ENCODE data around the gene SPARCL1. TPM values are rescaled to one million over a fixed set of nuclear protein-coding genes. Genes with fewer than 3 reads are reported as not detected.

The SPARCL1 gene
- total and polyA plus RNA-seq, 9 of the 15 experiments (the other 6 are each of a cell fraction or from before 2014, with no cell fraction given): 0.03 to 0.71 (median 0.05) TPM; not detected in 3

DNA sequence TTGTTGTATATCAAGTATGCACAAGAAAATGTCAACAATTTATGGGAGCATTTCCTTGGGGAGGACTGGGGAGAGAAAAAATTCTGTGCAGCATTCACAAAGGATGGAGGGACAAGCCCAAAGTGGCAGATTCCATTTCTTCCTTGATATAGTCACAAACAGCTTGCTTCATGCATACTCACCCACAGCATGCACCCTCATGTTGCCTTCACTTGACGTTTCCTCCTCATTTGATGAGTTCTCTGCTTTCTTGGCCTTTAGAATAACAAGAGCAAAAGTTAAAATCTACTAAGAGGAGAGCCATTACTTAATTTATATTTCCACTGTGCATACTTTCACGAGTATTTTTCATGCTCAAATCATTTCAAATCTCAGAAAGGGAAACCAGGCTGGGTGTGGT lies 37.7 kb downstream of the SPARCL1 start:
- WGBS (ENCODE audit: insufficient coverage, low coverage, missing lambda C conversion rate): 0% methylated on average over 2 of the region's 2 CpGs
- Histone ChIP-seq H3K9me3 (replicated peaks; ENCODE audit: control insufficient read depth, insufficient read depth, low read depth, low read length) (no peaks in the 10 kb centered on the region), H3K79me2 (ENCODE audit: control insufficient read depth, insufficient read depth, low read length) (no peaks in the 10 kb centered on the region), H3K4me2 (ENCODE audit: insufficient read depth, low read length) (no peak overlapping the region), H3K4me3 (no peak overlapping the region), H3K27me3 (ENCODE audit: control insufficient read depth in 2 of 2, insufficient read depth in 2 of 2, low read length in 2 of 2) (no peaks in the 10 kb centered on the region), H3K27ac (ENCODE audit: extremely low read depth, low read depth, low read length) (no peak overlapping the region), H3K9me1 (ENCODE audit: control insufficient read depth, insufficient read depth, low read length) (no peaks in the 10 kb centered on the region), H4K20me1 (replicated peaks; ENCODE audit: control insufficient read depth, insufficient read depth, low read length) (no peaks in the 10 kb centered on the region), H2AFZ (ENCODE audit: low read depth, low read length) (no peak overlapping the region), H3K9ac (ENCODE audit: insufficient read depth in 1 of 2, low read depth in 2 of 2, low read length in 2 of 2) (no peak overlapping the region), H3K36me3 (ENCODE audit: control insufficient read depth, insufficient read depth, low read length) (no peaks in the 10 kb centered on the region), H3K4me1 (replicated peaks in 1 of 2; ENCODE audit: control insufficient read depth in 2 of 2, insufficient read depth in 2 of 2, low read length in 2 of 2) (no peaks in the 10 kb centered on the region)
- ChIA-PET POLR2A (no interaction called here), CTCF (ENCODE audit: low intra/inter-chr PET ratio) (no interaction called here)
- no peak for ATAC-seq
- in situ Hi-C loops (cut with MboI) (no loop called here), intact Hi-C loops (cut with micrococcal nuclease) (loop anchor here (10.0 kb wide), 1 partner anchor 723 kb away; no protein-coding TSS in a partner anchor)
- BruUV-seq (replicated peaks): no TSS peak
- DNase-seq (ENCODE audit: extremely low read depth in 1 of 4, low spot score in 3 of 4): no peak
- no peak for FAIRE-seq
- TF ChIP-seq ZNF197 (CRISPR knock-in tag; IDR thresholded peaks at IDR 0.05; ENCODE audit: low read depth) (no peak), CREB1 (IDR thresholded peaks at IDR 0.05) (no peak), CREB1 (CRISPR knock-in tag; IDR thresholded peaks at IDR 0.05) (no peak), RBBP5 (IDR thresholded peaks at IDR 0.05; ENCODE audit: borderline replicate concordance, insufficient read depth, low read length, poor library complexity, severe bottlenecking) (no peak), ZNF507 (tag; conservative IDR thresholded peaks at IDR 0.05) (no peak), PHB2 (IDR thresholded peaks at IDR 0.05; ENCODE audit: low read depth) (no peak), MTA2 (IDR thresholded peaks at IDR 0.05; ENCODE audit: low read depth) (no peak), BMI1 (IDR thresholded peaks at IDR 0.05; ENCODE audit: low read length) (no peak), CREB3L1 (IDR thresholded peaks at IDR 0.05; ENCODE audit: borderline replicate concordance, low read depth) (no peak), FOXJ2 (tag; IDR thresholded peaks at IDR 0.05) (no peak), NBN (IDR thresholded peaks at IDR 0.05; ENCODE audit: low read depth) (no peak), KHSRP (IDR thresholded peaks at IDR 0.05) (no peak), MNT (conservative IDR thresholded peaks at IDR 0.05) (no peak), ZNF143 (CRISPR knock-in tag; IDR thresholded peaks at IDR 0.05) (no peak), ZKSCAN8 (CRISPR knock-in tag; IDR thresholded peaks at IDR 0.05) (no peak)
- TF ChIP-seq, protein P1, sequence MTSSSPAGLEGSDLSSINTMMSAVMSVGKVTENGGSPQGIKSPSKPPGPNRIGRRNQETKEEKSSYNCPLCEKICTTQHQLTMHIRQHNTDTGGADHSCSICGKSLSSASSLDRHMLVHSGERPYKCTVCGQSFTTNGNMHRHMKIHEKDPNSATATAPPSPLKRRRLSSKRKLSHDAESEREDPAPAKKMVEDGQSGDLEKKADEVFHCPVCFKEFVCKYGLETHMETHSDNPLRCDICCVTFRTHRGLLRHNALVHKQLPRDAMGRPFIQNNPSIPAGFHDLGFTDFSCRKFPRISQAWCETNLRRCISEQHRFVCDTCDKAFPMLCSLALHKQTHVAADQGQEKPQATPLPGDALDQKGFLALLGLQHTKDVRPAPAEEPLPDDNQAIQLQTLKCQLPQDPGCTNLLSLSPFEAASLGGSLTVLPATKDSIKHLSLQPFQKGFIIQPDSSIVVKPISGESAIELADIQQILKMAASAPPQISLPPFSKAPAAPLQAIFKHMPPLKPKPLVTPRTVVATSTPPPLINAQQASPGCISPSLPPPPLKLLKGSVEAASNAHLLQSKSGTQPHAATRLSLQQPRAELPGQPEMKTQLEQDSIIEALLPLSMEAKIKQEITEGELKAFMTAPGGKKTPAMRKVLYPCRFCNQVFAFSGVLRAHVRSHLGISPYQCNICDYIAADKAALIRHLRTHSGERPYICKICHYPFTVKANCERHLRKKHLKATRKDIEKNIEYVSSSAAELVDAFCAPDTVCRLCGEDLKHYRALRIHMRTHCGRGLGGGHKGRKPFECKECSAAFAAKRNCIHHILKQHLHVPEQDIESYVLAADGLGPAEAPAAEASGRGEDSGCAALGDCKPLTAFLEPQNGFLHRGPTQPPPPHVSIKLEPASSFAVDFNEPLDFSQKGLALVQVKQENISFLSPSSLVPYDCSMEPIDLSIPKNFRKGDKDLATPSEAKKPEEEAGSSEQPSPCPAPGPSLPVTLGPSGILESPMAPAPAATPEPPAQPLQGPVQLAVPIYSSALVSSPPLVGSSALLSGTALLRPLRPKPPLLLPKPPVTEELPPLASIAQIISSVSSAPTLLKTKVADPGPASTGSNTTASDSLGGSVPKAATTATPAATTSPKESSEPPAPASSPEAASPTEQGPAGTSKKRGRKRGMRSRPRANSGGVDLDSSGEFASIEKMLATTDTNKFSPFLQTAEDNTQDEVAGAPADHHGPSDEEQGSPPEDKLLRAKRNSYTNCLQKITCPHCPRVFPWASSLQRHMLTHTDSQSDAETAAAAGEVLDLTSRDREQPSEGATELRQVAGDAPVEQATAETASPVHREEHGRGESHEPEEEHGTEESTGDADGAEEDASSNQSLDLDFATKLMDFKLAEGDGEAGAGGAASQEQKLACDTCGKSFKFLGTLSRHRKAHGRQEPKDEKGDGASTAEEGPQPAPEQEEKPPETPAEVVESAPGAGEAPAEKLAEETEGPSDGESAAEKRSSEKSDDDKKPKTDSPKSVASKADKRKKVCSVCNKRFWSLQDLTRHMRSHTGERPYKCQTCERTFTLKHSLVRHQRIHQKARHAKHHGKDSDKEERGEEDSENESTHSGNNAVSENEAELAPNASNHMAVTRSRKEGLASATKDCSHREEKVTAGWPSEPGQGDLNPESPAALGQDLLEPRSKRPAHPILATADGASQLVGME (CRISPR knock-in tag; IDR thresholded peaks at IDR 0.05): no peak

All from K562 (cell line).